ENCODE measurements around the gene MEF2B. TPM values are rescaled to one million over a fixed set of nuclear protein-coding genes. Genes with fewer than 3 reads are reported as not detected.

MEF2B gene
- total RNA-seq (1 to 10 TPM; 2.6 to 7.8 (median 3.6) TPM), polyA plus RNA-seq (10 to 100 TPM in 1 of 3 donors, 1 to 10 TPM in 2; 2.2 to 15.5 (median 2.7) TPM)
- long read RNA-seq, donor 1 = 0 reads
- long read RNA-seq, donor 2 = 0 reads

- peaks cover 0 to 57% (median 21%) of the 10 kb centered on the region in 6 donors for H3K4me1 ChIP-seq
- peak within 1 kb of the TSS in 6 of 8 donors; percentile 17 to 62 (median 23) for H3K4me3 ChIP-seq
- peak; percentile 93 for DNase-seq
- peak within 1 kb of the TSS in 1 of 8 donors; percentile 69 for H3K27ac ChIP-seq
- TF ChIP-seq POLR2AphosphoS5 (IDR thresholded peaks at IDR 0.05) (peak; percentile 61 to 82 (median 77)), POLR2A (IDR thresholded peaks at IDR 0.05) (no peak), CTCF (IDR thresholded peaks at IDR 0.05 in 8 of 11, conservative IDR thresholded peaks at IDR 0.05 in 3 of 11) (no peak)
- intact Hi-C loops (cut with DNase I; ENCODE audit: low total_unique reads) = no loop called here
- 11 to 20% (median 14%) methylated on average over 55 to 56 of the region's 56 CpGs for WGBS, 5 donors
- peaks cover 0 to 19% (median 0%) of the 10 kb centered on the region in 7 donors for H3K27me3 ChIP-seq (replicated peaks in 1 of 7)
- H3K36me3 ChIP-seq = peaks cover 0 to 34% (median 0%) of the 10 kb centered on the region in 6 donors
- H3K9me3 ChIP-seq = no peaks in the 10 kb centered on the region
Observed at GRCh38 chr19:19170053-19170872, at the start of gene MEF2B. MEF2B (minus strand) TSS chr19:19170263; CDS start chr19:19150735, 19,528 bp downstream.

DNA sequence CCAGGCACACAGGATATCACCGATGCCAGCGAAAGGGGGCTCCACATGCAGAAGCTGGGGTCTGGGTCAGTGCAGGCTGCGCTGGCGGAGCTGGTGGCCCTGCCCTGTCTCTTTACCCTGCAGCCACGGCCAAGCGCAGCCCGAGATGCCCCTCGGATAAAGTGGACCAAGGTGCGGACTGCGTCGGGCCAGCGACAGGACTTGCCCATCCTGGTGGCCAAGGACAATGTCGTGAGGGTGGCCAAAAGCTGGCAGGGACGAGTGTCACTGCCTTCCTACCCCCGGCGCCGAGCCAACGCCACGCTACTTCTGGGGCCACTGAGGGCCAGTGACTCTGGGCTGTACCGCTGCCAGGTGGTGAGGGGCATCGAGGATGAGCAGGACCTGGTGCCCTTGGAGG is 48.8 kb upstream of the MEF2B start:
- no peak overlapping the region for H3K27ac ChIP-seq
- WGBS, 5 donors = 76 to 97% (median 91%) methylated on average over 10 to 21 of the region's 21 CpGs
- H3K36me3 ChIP-seq = no peaks in the 10 kb centered on the region
- DNase-seq = no peak
- no peaks in the 10 kb centered on the region for H3K4me1 ChIP-seq
- no peak overlapping the region for H3K4me3 ChIP-seq
- intact Hi-C loops (cut with DNase I; ENCODE audit: low total_unique reads) = no loop called here
- TF ChIP-seq CTCF (IDR thresholded peaks at IDR 0.05 in 8 of 11, conservative IDR thresholded peaks at IDR 0.05 in 3 of 11) (no peak), POLR2AphosphoS5 (IDR thresholded peaks at IDR 0.05) (no peak), POLR2A (IDR thresholded peaks at IDR 0.05) (no peak)
- H3K27me3 ChIP-seq (replicated peaks in 1 of 7) = peaks cover 0 to 71% (median 19%) of the 10 kb centered on the region in 7 donors
- H3K9me3 ChIP-seq = peaks cover 0 to 6% (median 0%) of the 10 kb centered on the region in 8 donors

DNA sequence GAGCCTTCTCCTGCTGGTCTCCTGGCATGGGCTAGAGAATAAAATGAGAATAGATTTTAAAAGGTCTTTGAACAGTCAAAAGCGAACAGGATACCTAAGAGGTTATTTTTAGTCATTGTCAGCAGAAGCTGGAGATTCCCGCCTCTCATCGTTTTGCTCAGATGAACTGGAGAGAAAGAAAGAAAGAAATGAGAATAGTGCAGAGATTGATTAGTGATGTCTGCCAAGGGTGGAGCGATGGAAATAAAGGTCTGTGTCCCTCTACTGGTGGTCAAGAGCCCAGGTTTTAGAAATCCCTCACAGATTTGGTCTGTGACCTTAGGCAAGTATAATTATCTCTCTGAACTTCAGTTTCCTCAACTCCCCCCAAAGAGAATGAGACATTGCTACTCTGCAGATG is 47.0 kb upstream of the MEF2B start:
- no peak for DNase-seq
- H3K4me1 ChIP-seq = no peaks in the 10 kb centered on the region
- H3K4me3 ChIP-seq = no peak overlapping the region
- TF ChIP-seq POLR2AphosphoS5 (IDR thresholded peaks at IDR 0.05) = no peak
- no peak for TF ChIP-seq POLR2A (IDR thresholded peaks at IDR 0.05)
- TF ChIP-seq CTCF (IDR thresholded peaks at IDR 0.05 in 8 of 11, conservative IDR thresholded peaks at IDR 0.05 in 3 of 11) = no peak
- H3K9me3 ChIP-seq = peaks cover 0 to 6% (median 0%) of the 10 kb centered on the region in 8 donors
- 51 to 58% (median 55%) methylated on average over 4 of the region's 4 CpGs for WGBS, 5 donors
- intact Hi-C loops (cut with DNase I; ENCODE audit: low total_unique reads) = no loop called here
- H3K27me3 ChIP-seq (replicated peaks in 1 of 7) = peaks cover 0 to 82% (median 32%) of the 10 kb centered on the region in 7 donors
- no peaks in the 10 kb centered on the region for H3K36me3 ChIP-seq
- H3K27ac ChIP-seq = no peak overlapping the region

- Histone ChIP-seq H3K36me3 (no peaks in the 10 kb centered on the region), H3K27me3 (replicated peaks in 1 of 7) (peaks cover 0 to 85% (median 44%) of the 10 kb centered on the region in 7 donors), H3K4me3 (no peak overlapping the region), H3K4me1 (no peaks in the 10 kb centered on the region), H3K27ac (no peak overlapping the region), H3K9me3 (peaks cover 0 to 6% (median 0%) of the 10 kb centered on the region in 8 donors)
- WGBS, 5 donors = 72 to 81% (median 75%) methylated on average over 4 of the region's 4 CpGs
- intact Hi-C loops (cut with DNase I; ENCODE audit: low total_unique reads) = no loop called here
- TF ChIP-seq CTCF (IDR thresholded peaks at IDR 0.05 in 8 of 11, conservative IDR thresholded peaks at IDR 0.05 in 3 of 11) (no peak), POLR2AphosphoS5 (IDR thresholded peaks at IDR 0.05) (no peak), POLR2A (IDR thresholded peaks at IDR 0.05) (no peak)
- DNase-seq = no peak
Observed at GRCh38 chr19:19215792-19216191, 45.7 kb upstream of the MEF2B start.

Data from spleen (tissue), 13 donors.